ENCODE data around the gene C1orf159. TPM values are rescaled to one million over a fixed set of nuclear protein-coding genes. Genes with fewer than 3 reads are reported as not detected.
"Not testable (repeated sequence)": the region's sequence is repeated elsewhere in the genome, so short reads cannot be mapped to it uniquely, and the experiment has no call there.

Gene C1orf159
- polyA plus RNA-seq, 3 donors, result 6.4 to 20.1 (median 14.1) TPM

- DNase-seq (ENCODE audit: extremely low read depth in 1 of 11, low read depth in 9 of 11, low spot score in 4 of 11), result no peak
Measured at GRCh38 chr1:1153874-1154273, 38.0 kb upstream of the C1orf159 start.

- not testable (repeated sequence) for DNase-seq (ENCODE audit: extremely low read depth in 1 of 11, low read depth in 9 of 11, low spot score in 4 of 11)
Measured at GRCh38 chr1:1153215-1153614, 37.3 kb upstream of the C1orf159 start.

GRCh38 chr1:1152431-1152830 lies 36.5 kb upstream of the C1orf159 start:
- not testable (repeated sequence) for DNase-seq (ENCODE audit: extremely low read depth in 1 of 11, low read depth in 9 of 11, low spot score in 4 of 11)

- no peak for DNase-seq (ENCODE audit: extremely low read depth in 1 of 11, low read depth in 9 of 11, low spot score in 4 of 11)
Measured at GRCh38 chr1:1151306-1151705, 35.4 kb upstream of the C1orf159 start.

- no peak for DNase-seq (ENCODE audit: extremely low read depth in 1 of 11, low read depth in 9 of 11, low spot score in 4 of 11)
Measured at GRCh38 chr1:1150100-1150499, 34.2 kb upstream of the C1orf159 start.

GRCh38 chr1:1149416-1149815 lies 33.5 kb upstream of the C1orf159 start:
- no peak for DNase-seq (ENCODE audit: extremely low read depth in 1 of 11, low read depth in 9 of 11, low spot score in 4 of 11)

GRCh38 chr1:1148569-1148968 lies 32.7 kb upstream of the C1orf159 start:
- no peak for DNase-seq (ENCODE audit: extremely low read depth in 1 of 11, low read depth in 9 of 11, low spot score in 4 of 11)

GRCh38 chr1:1148061-1148460 lies 32.2 kb upstream of the C1orf159 start:
- no peak for DNase-seq (ENCODE audit: extremely low read depth in 1 of 11, low read depth in 9 of 11, low spot score in 4 of 11)

GRCh38 chr1:1146596-1146995 lies 30.7 kb upstream of the C1orf159 start:
- DNase-seq (ENCODE audit: extremely low read depth in 1 of 11, low read depth in 9 of 11, low spot score in 4 of 11), result no peak

- no peak for DNase-seq (ENCODE audit: extremely low read depth in 1 of 11, low read depth in 9 of 11, low spot score in 4 of 11)
Measured at GRCh38 chr1:1146026-1146425, 30.1 kb upstream of the C1orf159 start.

- DNase-seq (ENCODE audit: extremely low read depth in 1 of 11, low read depth in 9 of 11, low spot score in 4 of 11), result no peak
Measured at GRCh38 chr1:1145547-1145914, 29.6 kb upstream of the C1orf159 start.

- no peak for DNase-seq (ENCODE audit: extremely low read depth in 1 of 11, low read depth in 9 of 11, low spot score in 4 of 11)
Measured at GRCh38 chr1:1144843-1145546, 29.1 kb upstream of the C1orf159 start.

- DNase-seq (ENCODE audit: extremely low read depth in 1 of 11, low read depth in 9 of 11, low spot score in 4 of 11), result no peak
Measured at GRCh38 chr1:1144122-1144842, 28.4 kb upstream of the C1orf159 start.

- DNase-seq (ENCODE audit: extremely low read depth in 1 of 11, low read depth in 9 of 11, low spot score in 4 of 11), result no peak
Measured at GRCh38 chr1:1143636-1144035, 27.7 kb upstream of the C1orf159 start.

GRCh38 chr1:1142844-1143243 lies 27.0 kb upstream of the C1orf159 start:
- DNase-seq (ENCODE audit: extremely low read depth in 1 of 11, low read depth in 9 of 11, low spot score in 4 of 11), result no peak

GRCh38 chr1:1142352-1142751 lies 26.5 kb upstream of the C1orf159 start:
- not testable (repeated sequence) for DNase-seq (ENCODE audit: extremely low read depth in 1 of 11, low read depth in 9 of 11, low spot score in 4 of 11)

GRCh38 chr1:1141911-1142250 lies 26.0 kb upstream of the C1orf159 start:
- DNase-seq (ENCODE audit: extremely low read depth in 1 of 11, low read depth in 9 of 11, low spot score in 4 of 11), result no peak

- DNase-seq (ENCODE audit: extremely low read depth in 1 of 11, low read depth in 9 of 11, low spot score in 4 of 11), result no peak
Measured at GRCh38 chr1:1141244-1141910, 25.5 kb upstream of the C1orf159 start.

- DNase-seq (ENCODE audit: extremely low read depth in 1 of 11, low read depth in 9 of 11, low spot score in 4 of 11), result no peak
Measured at GRCh38 chr1:1140673-1141072, 24.8 kb upstream of the C1orf159 start.

- no peak for DNase-seq (ENCODE audit: extremely low read depth in 1 of 11, low read depth in 9 of 11, low spot score in 4 of 11)
Measured at GRCh38 chr1:1137256-1138045, 21.6 kb upstream of the C1orf159 start.

Measured in renal cortex interstitium (tissue), 11 donors.